H1 (cell line): ENCODE measurements around the gene GNAI1. TPM values are rescaled to one million over a fixed set of nuclear protein-coding genes. Genes with fewer than 3 reads are reported as not detected.

Source experiments
- CTCF ChIA-PET: fragments of 300-600 bp; sonication (Branson Sonifier 250); formaldehyde crosslinking; loops from one replicate; lab custom pipeline; 2021; ENCODE audit not compliant: partially characterized antibody; lab: Charles Lee
- POLR2A ChIA-PET: fragments of 300-600 bp; sonication (Branson Sonifier 250); formaldehyde crosslinking; loops from one replicate; lab custom pipeline; 2021; ENCODE audit warnings: inconsistent platforms; ENCODE audit not compliant: partially characterized antibody; lab: Charles Lee
- DNase-seq, 2 experiments: peaks; one replicate each; pipeline versions ENCODE4 v3.0.0 to v3.0.0-alpha.2; 2010 to 2022; ENCODE audit warnings: low spot score in 2 of 2, low read depth in 1 of 2, mixed read lengths in 1 of 2
- FAIRE-seq: peaks from 2 replicates; lab custom pipeline; 2011; peaks lifted over from hg19 to GRCh38; lab: Jason Lieb, UNC
- H2AFZ ChIP-seq: 2 replicates; pipeline ENCODE4 v1.8.1; 2012; ENCODE audit warnings: low read length, inconsistent platforms
- H2AK5ac ChIP-seq: 2 replicates; pipeline ENCODE4 v1.6.1; 2013; ENCODE audit warnings: low read depth, low read length
- H2BK120ac ChIP-seq: replicated peaks from 2 replicates; pipeline ENCODE3; 2013; ENCODE audit warnings: low read depth, low read length, inconsistent platforms
- H2BK12ac ChIP-seq: 2 replicates; pipeline ENCODE4 v1.6.1; 2013; ENCODE audit warnings: low read depth, low read length
- H2BK15ac ChIP-seq: 2 replicates; pipeline ENCODE4 v1.6.1; 2013; ENCODE audit warnings: low read length
- H2BK20ac ChIP-seq: 2 replicates; pipeline ENCODE4 v1.6.1; 2013; ENCODE audit warnings: low read length
- H2BK5ac ChIP-seq: 2 replicates; pipeline ENCODE4 v1.6.1; 2013; ENCODE audit warnings: low read depth, low read length
- H3K14ac ChIP-seq: 2 replicates; pipeline ENCODE4 v1.6.1; 2013; ENCODE audit warnings: inconsistent platforms; ENCODE audit not compliant: insufficient read length
- H3K18ac ChIP-seq: 2 replicates; pipeline ENCODE4 v1.6.1; 2013; ENCODE audit warnings: low read length; ENCODE audit errors: extremely low read depth
- H3K23ac ChIP-seq: 2 replicates; pipeline ENCODE4 v1.6.1; 2013; ENCODE audit warnings: inconsistent platforms; ENCODE audit not compliant: insufficient read length
- H3K23me2 ChIP-seq: 2 replicates; pipeline ENCODE4 v1.6.1; 2013; ENCODE audit warnings: low read depth, low read length
- H3K27ac ChIP-seq: 2 replicates; pipeline ENCODE4 v1.6.1; 2011; ENCODE audit warnings: low read depth, low read length, inconsistent platforms
- H3K27me3 ChIP-seq, 4 experiments: replicated peaks in 1 of 4; 1 replicate in 1 of 4; 2 replicates in 3 of 4; pipeline versions ENCODE4 v1.6.1 to v1.8.1; 2011 to 2013; ENCODE audit warnings: low read length in 3 of 4, mild to moderate bottlenecking in 3 of 4, inconsistent platforms in 2 of 4, mixed read lengths in 2 of 4, moderate library complexity in 1 of 4; ENCODE audit not compliant: control insufficient read depth in 3 of 4, insufficient read depth in 3 of 4; ENCODE audit errors: extremely low read depth in 1 of 4
- H3K36me3 ChIP-seq, 4 experiments: 2 replicates each; pipeline versions ENCODE4 v1.6.1 to v1.8.1; 2011 to 2013; ENCODE audit warnings: mild to moderate bottlenecking in 4 of 4, low read length in 3 of 4, moderate library complexity in 2 of 4, control low read depth in 1 of 4, inconsistent platforms in 1 of 4; ENCODE audit not compliant: insufficient read depth in 4 of 4, control insufficient read depth in 2 of 4
- H3K4ac ChIP-seq: replicated peaks from 2 replicates; pipeline ENCODE3; 2013; ENCODE audit warnings: low read length, low read depth, mixed read lengths, inconsistent platforms; ENCODE audit not compliant: insufficient read length
- H3K4me1 ChIP-seq, 4 experiments: replicated peaks in 1 of 4; 1 replicate in 1 of 4; 2 replicates in 3 of 4; pipeline versions ENCODE4 v1.6.1 to v1.8.1; 2011 to 2013; ENCODE audit warnings: low read length in 3 of 4, inconsistent platforms in 2 of 4, mixed read lengths in 1 of 4; ENCODE audit not compliant: insufficient read depth in 4 of 4, control insufficient read depth in 3 of 4
- H3K4me2 ChIP-seq, 2 experiments: 2 replicates each; pipeline versions ENCODE4 v1.6.1 to v1.8.1; 2011 to 2013; ENCODE audit warnings: low read depth in 2 of 2, low read length in 2 of 2, control low read depth in 1 of 2, inconsistent platforms in 1 of 2, mild to moderate bottlenecking in 1 of 2; ENCODE audit not compliant: insufficient read depth in 1 of 2
- H3K4me3 ChIP-seq, 4 experiments: fragments of 200-600, 300-600 bp in 1 of 4; sonication (generic), shearing (Covaris generic), sonication (Bioruptor Twin) in 1 of 4; 2 replicates each; pipeline versions ENCODE4 v1.5.1 to v1.8.1; 2011 to 2016; ENCODE audit warnings: low read length in 4 of 4, low read depth in 3 of 4, control low read depth in 2 of 4, inconsistent platforms in 2 of 4, mild to moderate bottlenecking in 2 of 4, mixed read lengths in 1 of 4, moderate library complexity in 1 of 4; ENCODE audit not compliant: insufficient read depth in 2 of 4; ENCODE audit errors: extremely low read depth in 1 of 4
- H3K56ac ChIP-seq: replicated peaks from 2 replicates; pipeline ENCODE3; 2013; ENCODE audit warnings: low read depth, mild to moderate bottlenecking, mixed read lengths, low read length, inconsistent platforms; ENCODE audit not compliant: insufficient read length
- H3K79me1 ChIP-seq: 2 replicates; pipeline ENCODE4 v1.6.1; 2013; ENCODE audit warnings: low read depth, low read length, control low read depth
- H3K79me2 ChIP-seq, 2 experiments: 2 replicates each; pipeline versions ENCODE4 v1.6.1 to v1.8.1; 2012 to 2013; ENCODE audit warnings: low read length in 2 of 2, mild to moderate bottlenecking in 2 of 2, inconsistent platforms in 1 of 2; ENCODE audit not compliant: insufficient read depth in 2 of 2, control insufficient read depth in 1 of 2
- H3K9ac ChIP-seq, 4 experiments: replicated peaks in 1 of 4; 1 replicate in 1 of 4; 2 replicates in 3 of 4; pipeline versions ENCODE4 v1.6.1 to v1.8.1; 2011 to 2013; ENCODE audit warnings: low read depth in 3 of 4, low read length in 3 of 4, control low read depth in 2 of 4, mild to moderate bottlenecking in 2 of 4, moderate library complexity in 2 of 4, inconsistent platforms in 1 of 4; ENCODE audit errors: extremely low read depth in 1 of 4
- H3K9me3 ChIP-seq, 2 experiments: 2 replicates each; pipeline versions ENCODE4 v1.6.1 to v1.8.1; 2012 to 2013; ENCODE audit warnings: mild to moderate bottlenecking in 2 of 2, moderate library complexity in 2 of 2, control low read depth in 1 of 2, inconsistent platforms in 1 of 2, low read depth in 1 of 2, low read length in 1 of 2, mixed read lengths in 1 of 2; ENCODE audit not compliant: insufficient read depth in 2 of 2
- H4K20me1 ChIP-seq, 2 experiments: replicated peaks in 1 of 2; 2 replicates each; pipeline versions ENCODE3 to v1.8.1; 2011 to 2013; ENCODE audit warnings: inconsistent platforms in 2 of 2, low read length in 2 of 2, mild to moderate bottlenecking in 1 of 2; ENCODE audit not compliant: insufficient read depth in 2 of 2, control insufficient read depth in 1 of 2
- H4K5ac ChIP-seq: 2 replicates; pipeline ENCODE4 v1.6.1; 2013; ENCODE audit warnings: low read length, low read depth, mixed read lengths, inconsistent platforms; ENCODE audit not compliant: insufficient read length
- H4K8ac ChIP-seq: 2 replicates; pipeline ENCODE4 v1.8.0; 2013; ENCODE audit warnings: mild to moderate bottlenecking, moderate library complexity, low read length, inconsistent platforms; ENCODE audit not compliant: insufficient read depth; ENCODE audit errors: extremely low read depth
- H4K91ac ChIP-seq: replicated peaks from 2 replicates; pipeline ENCODE3; 2013; ENCODE audit warnings: low read length, mixed read lengths, inconsistent platforms; ENCODE audit not compliant: insufficient read length
- FOSL1 ChIP-seq: IDR thresholded peaks from 2 replicates; pipeline ENCODE4 v1.6.1; 2011; ENCODE audit warnings: mild to moderate bottlenecking, low read depth, low read length, moderate library complexity; ENCODE audit not compliant: insufficient read depth
- RNF2 ChIP-seq: fragments of 200-900, 300-1000 bp; sonication (generic); IDR thresholded peaks from 2 replicates; pipeline ENCODE4 v1.7.1; 2016; ENCODE audit warnings: borderline replicate concordance, low read depth, mild to moderate bottlenecking, antibody characterized with exemption, low read length; ENCODE audit not compliant: poor library complexity, severe bottlenecking; ENCODE audit errors: missing control alignments
- SIRT6 ChIP-seq: IDR thresholded peaks from one replicate; pipeline ENCODE4 v1.7.1; 2012; ENCODE audit warnings: low read length, inconsistent platforms
- WGBS, 2 experiments: shearing (Covaris generic) in 1 of 2; methylation state at CpG; one replicate each; pipeline versions ENCODE4 v1.1.6 to v1.1.7; 2013 to 2015; ENCODE audit warnings: low lambda C conversion rate in 2 of 2, mixed read lengths in 2 of 2, inconsistent platforms in 1 of 2, low coverage in 1 of 2, missing lambda C conversion rate in 1 of 2; ENCODE audit not compliant: insufficient replicate concordance in 2 of 2, insufficient coverage in 1 of 2, insufficient read length in 1 of 2; ENCODE audit errors: extremely low coverage in 1 of 2, missing lambda C conversion rate in 1 of 2; 5-methylcytosine and 5-hydroxymethylcytosine counted together
- polyA plus RNA-seq, 7 experiments: library from polyadenylated mRNA; depleted of rRNA in 3 of 7; stranded (reverse) in 5 of 7; unstranded in 2 of 7; fragments of >200 nt in 5 of 7; fragments of 200-250 nt in 2 of 7; gene quantifications; 1 replicate in 5 of 7; 2 replicates in 1 of 7; 4 replicates in 1 of 7; pipeline versions ENCODE4 v1.2.1 to v1.2.3, GENCODE V29; 2011 to 2013; ENCODE audit warnings: missing spikeins in 2 of 7, mixed read lengths in 2 of 7
- total RNA-seq: library from RNA; stranded (reverse); fragmentation: NEBNext Ultra II Directional; extraction: Animal tissue kit (Norgen Biotek cat#: 25700); gene quantifications from 2 replicates; pipeline ENCODE4 v1.2.1, GENCODE V29; 2021

The GNAI1 gene
- total and polyA plus RNA-seq, 2 of the 8 experiments (the other 6 are each of a cell fraction or from before 2014, with no cell fraction given), result 8.0 to 29.5 TPM

DNA sequence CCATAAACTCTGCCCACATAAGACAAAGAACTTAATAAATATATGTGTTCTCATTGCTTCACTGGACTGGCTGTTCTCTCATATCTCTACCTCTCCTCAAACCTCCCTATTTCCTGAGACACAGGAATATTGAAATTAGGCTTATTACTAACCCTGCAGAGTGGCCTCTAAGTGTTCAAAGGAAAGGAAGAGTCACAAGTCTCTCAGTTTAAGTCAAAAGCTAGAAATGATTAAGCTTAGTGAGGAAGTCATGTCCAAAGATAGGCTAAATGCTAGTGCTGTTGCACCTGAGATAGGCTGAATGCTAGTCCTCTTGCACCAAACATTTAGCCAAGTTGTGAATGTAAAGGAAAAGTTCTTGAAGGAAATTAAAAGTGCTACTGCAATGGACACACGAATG is 41.1 kb downstream of the GNAI1 start:
- H2BK15ac ChIP-seq, result no peak overlapping the region
- peaks cover 0 to 72% of the 10 kb centered on the region in 2 experiments; a peak in 3 of 4 replicates for H3K79me2 ChIP-seq
- no peak overlapping the region for H3K23ac ChIP-seq
- H3K4ac ChIP-seq, result no peak overlapping the region
- H3K23me2 ChIP-seq, result no peaks in the 10 kb centered on the region
- no peak overlapping the region for H4K91ac ChIP-seq
- H2BK12ac ChIP-seq, result no peak overlapping the region
- no peak overlapping the region for H3K56ac ChIP-seq
- H3K9ac ChIP-seq, result no peak overlapping the region
- no peaks in the 10 kb centered on the region for H3K9me3 ChIP-seq
- no peak overlapping the region for H2AK5ac ChIP-seq
- 89% methylated on average over 1 of the region's 1 CpG; no CpG with 5 or more reads in 1 of the 2 experiments for WGBS, 2 experiments
- no peak overlapping the region for H2BK120ac ChIP-seq
- H2BK5ac ChIP-seq, result no peak overlapping the region
- no peaks in the 10 kb centered on the region; a peak in 2 of 8 replicates for H3K36me3 ChIP-seq
- TF ChIP-seq RNF2 (no peak), SIRT6 (no peak), FOSL1 (no peak)
- TF ChIP-seq, all 59 proteins: peak for 0
- no peak overlapping the region for H2BK20ac ChIP-seq
- H3K4me3 ChIP-seq, result no peak overlapping the region
- no peak overlapping the region for H2AFZ ChIP-seq
- H3K4me2 ChIP-seq, result no peak overlapping the region
- no peak overlapping the region for H3K27ac ChIP-seq
- 0 out of 2 replicates have a peak, but pooled peaks cover 3% of the 10 kb centered on the region for H3K79me1 ChIP-seq
- FAIRE-seq, result no peak
- POLR2A ChIA-PET, result no interaction called here
- CTCF ChIA-PET, result interaction anchor here (0.6 to 1.1 kb wide), 2 partner anchors 16 to 19 kb away, joined by 3 read pairs; no protein-coding TSS in a partner anchor
- no peak overlapping the region for H3K14ac ChIP-seq
- no peak for DNase-seq
- H4K8ac ChIP-seq, result no peak overlapping the region
- peaks cover 0 to 2% of the 10 kb centered on the region in 2 experiments for H4K20me1 ChIP-seq
- H3K27me3 ChIP-seq, result peaks cover 0 to 1% (median 0%) of the 10 kb centered on the region in 4 experiments; a peak in 1 of 7 replicates
- peaks cover 2 to 12% (median 5%) of the 10 kb centered on the region in 4 experiments; a peak in 4 of 7 replicates for H3K4me1 ChIP-seq
- no peak overlapping the region for H4K5ac ChIP-seq
- H3K18ac ChIP-seq, result no peak overlapping the region
